Calu3 (cell line): ENCODE data around the gene APH1A. TPM values are rescaled to one million over a fixed set of nuclear protein-coding genes. Genes with fewer than 3 reads are reported as not detected.
"Not testable (repeated sequence)": the region's sequence is repeated elsewhere in the genome, so short reads cannot be mapped to it uniquely, and the experiment has no call there.

Experiments
- BruUV-seq: library from RNA; stranded (reverse); fragments of 400-500 nt; replicated peaks from 2 replicates; lab custom pipeline; 2021; lab: Mats Ljungman, UMichigan
- CTCF ChIA-PET: fragments of 300-600 bp; sonication (Branson Sonifier 250); formaldehyde crosslinking; loops from one replicate; lab custom pipeline; 2022; ENCODE audit warnings: antibody characterized with exemption; lab: Charles Lee
- DNase-seq: peaks from one replicate; pipeline ENCODE4 v3.0.0; 2022
- H3K27ac Mint-ChIP-seq: one replicate; pipeline ENCODE4 v1.8.0; 2022; ENCODE audit warnings: mixed read lengths; ENCODE audit not compliant: unreplicated experiment
- H3K27me3 Mint-ChIP-seq: one replicate; pipeline ENCODE4 v1.8.0; 2022; ENCODE audit warnings: mixed read lengths; ENCODE audit not compliant: unreplicated experiment
- H3K36me3 Mint-ChIP-seq: one replicate; pipeline ENCODE4 v1.8.0; 2022; ENCODE audit warnings: mild to moderate bottlenecking, moderate library complexity, mixed read lengths; ENCODE audit not compliant: insufficient read depth, unreplicated experiment
- H3K4me1 Mint-ChIP-seq: one replicate; pipeline ENCODE4 v1.8.0; 2022; ENCODE audit warnings: mild to moderate bottlenecking, low read depth, mixed read lengths; ENCODE audit not compliant: unreplicated experiment
- H3K4me3 Mint-ChIP-seq: one replicate; pipeline ENCODE4 v1.8.0; 2022; ENCODE audit warnings: mild to moderate bottlenecking, low read depth, moderate library complexity, mixed read lengths; ENCODE audit not compliant: unreplicated experiment
- H3K9me3 Mint-ChIP-seq: one replicate; pipeline ENCODE4 v1.8.0; 2022; ENCODE audit warnings: low read depth, mixed read lengths; ENCODE audit not compliant: unreplicated experiment
- CTCF ChIP-seq: fragments of 200-600 bp; IDR thresholded peaks from one replicate; pipeline ENCODE4 v1.8.0; 2022; ENCODE audit warnings: antibody characterized with exemption; ENCODE audit not compliant: unreplicated experiment
- intact Hi-C: fragments of 100-400 bp; cut with micrococcal nuclease; formaldehyde crosslinking; loops from one replicate; pipeline ENCODE4 v1.10.0; 2022; ENCODE audit not compliant: unreplicated experiment
- total RNA-seq: library from RNA; stranded (reverse); gene quantifications from 2 replicates; pipeline ENCODE4 v1.2.3, GENCODE V29; 2022

APH1A gene
- total RNA-seq, 1 experiment from 2014 or later, result 195 TPM

- TF ChIP-seq CTCF, result no peak
- CTCF ChIA-PET, result interaction anchor here (1.5 kb wide), 1 partner anchor 14 kb away, joined by 5 read pairs; no protein-coding TSS in a partner anchor
- peaks cover 11% of the 10 kb centered on the region for H3K4me1 Mint-ChIP-seq
- H3K27me3 Mint-ChIP-seq, result no peaks in the 10 kb centered on the region
- H3K36me3 Mint-ChIP-seq, result no peaks in the 10 kb centered on the region
- no TSS peak for BruUV-seq
- intact Hi-C loops, result no loop called here
- H3K27ac Mint-ChIP-seq, result no peak overlapping the region
- no peak overlapping the region for H3K4me3 Mint-ChIP-seq
- DNase-seq, result no peak
- H3K9me3 Mint-ChIP-seq, result no peaks in the 10 kb centered on the region
Observed at GRCh38 chr1:150237746-150238145, 31.1 kb downstream of the APH1A start.

GRCh38 chr1:150237176-150237575, 31.6 kb downstream of the APH1A start:
- DNase-seq, H3K4me3 Mint-ChIP-seq, intact Hi-C loops, H3K9me3 Mint-ChIP-seq, BruUV-seq, H3K27ac Mint-ChIP-seq, H3K27me3 Mint-ChIP-seq, H3K36me3 Mint-ChIP-seq: not testable (repeated sequence)
- H3K4me1 Mint-ChIP-seq, result peaks cover 11% of the 10 kb centered on the region
- CTCF ChIA-PET, result interaction anchor here (1.5 kb wide), 1 partner anchor 14 kb away, joined by 5 read pairs; no protein-coding TSS in a partner anchor

- TF ChIP-seq CTCF, result no peak
- H3K9me3 Mint-ChIP-seq, result no peaks in the 10 kb centered on the region
- H3K27me3 Mint-ChIP-seq, result no peaks in the 10 kb centered on the region
- no peak for DNase-seq
- no TSS peak for BruUV-seq
- no peaks in the 10 kb centered on the region for H3K36me3 Mint-ChIP-seq
- peaks cover 11% of the 10 kb centered on the region for H3K4me1 Mint-ChIP-seq
- H3K27ac Mint-ChIP-seq, result no peak overlapping the region
- intact Hi-C loops, result no loop called here
- no peak overlapping the region for H3K4me3 Mint-ChIP-seq
- CTCF ChIA-PET, result interaction anchor here (1.5 kb wide), 1 partner anchor 15 kb away, joined by 5 read pairs; no protein-coding TSS in a partner anchor
Observed at GRCh38 chr1:150236614-150237100, 32.2 kb downstream of the APH1A start.

- H3K4me3 Mint-ChIP-seq, result no peak within 1 kb of the TSS
Observed at GRCh38 chr1:150235852-150236613, 32.8 kb downstream of the APH1A start, which contains the start of gene ANP32E. TSS of gene ANP32E (minus strand) at chr1:150236112. CDS start at chr1:150235786, 326 bp downstream.

More at GRCh38 chr1:150235852-150236613, 32.8 kb downstream of the APH1A start, which contains the start of gene ANP32E:
- DNase-seq, result peak; percentile 96
- BruUV-seq, result no TSS peak
- no peak for TF ChIP-seq CTCF
- H3K4me1 Mint-ChIP-seq, result peaks cover 11% of the 10 kb centered on the region
- H3K36me3 Mint-ChIP-seq, result no peaks in the 10 kb centered on the region
- CTCF ChIA-PET, result interaction anchor here (0.6 to 1.5 kb wide), 2 partner anchors 15 to 49 kb away, joined by 3 to 5 read pairs; no protein-coding TSS in a partner anchor
- peak within 1 kb of the TSS; percentile 89 for H3K27ac Mint-ChIP-seq
- no peaks in the 10 kb centered on the region for H3K27me3 Mint-ChIP-seq
- no peaks in the 10 kb centered on the region for H3K9me3 Mint-ChIP-seq
- intact Hi-C loops, result no loop called here
